Measurements from ENCODE around the gene MAP1S.
"Not testable (repeated sequence)": the region's sequence is repeated elsewhere in the genome, so short reads cannot be mapped to it uniquely, and the experiment has no call there.

- not testable (repeated sequence) for TF ChIP-seq CTCF, POLR2A, EP300 (IDR thresholded peaks at IDR 0.05)
Observed at GRCh38 chr19:17783721-17784120, 64.4 kb downstream of the MAP1S start.

All from tibial nerve (tissue), 4 donors.